Adrenal gland (tissue), 12 donors: ENCODE results near the gene LAD1. TPM values are rescaled to one million over a fixed set of nuclear protein-coding genes. Genes with fewer than 3 reads are reported as not detected.

ENCODE experiments used
- DNase-seq, 7 donors: peaks; one replicate each; pipeline ENCODE4 v3.0.0-alpha.2; 2019 to 2020
- H3K27ac ChIP-seq, 5 donors: fragments of 200-600 bp; sonication (generic) in 4 of 5; 1 replicate in 3 of 5; 2 replicates in 2 of 5; pipeline versions ENCODE4 v1.5.1 to v1.8.0; 2016 to 2020; ENCODE audit warnings: mild to moderate bottlenecking in 1 of 5
- H3K27me3 ChIP-seq: fragments of 200-600 bp; 2 replicates; pipeline ENCODE4 v1.8.0; 2021
- H3K36me3 ChIP-seq, 2 donors: fragments of 200-600 bp; replicated peaks in 1 of 2; 1 replicate in 1 of 2; 2 replicates in 1 of 2; pipeline versions ENCODE4 v1.5.1 to v1.8.0; 2018 to 2022
- H3K4me1 ChIP-seq, 2 donors: fragments of 200-600 bp; replicated peaks in 1 of 2; 1 replicate in 1 of 2; 2 replicates in 1 of 2; pipeline versions ENCODE4 v1.5.1 to v1.8.0; 2018 to 2021
- H3K4me3 ChIP-seq, 4 donors: fragments of 200-600 bp; sonication (generic) in 3 of 4; one replicate each; pipeline ENCODE4 v1.5.1; 2016 to 2018
- H3K9me3 ChIP-seq, 3 donors: fragments of 200-600 bp; sonication (generic) in 1 of 3; replicated peaks in 1 of 3; 1 replicate in 2 of 3; 2 replicates in 1 of 3; pipeline versions ENCODE4 v1.5.1 to v1.8.0; 2016 to 2021
- CTCF ChIP-seq, 6 experiments: fragments of 450-650 bp in 4 of 6; fragments of 200-600 bp in 2 of 6; sonication (generic) in 1 of 6; IDR thresholded peaks; 1 replicate in 5 of 6; 2 replicates in 1 of 6; pipeline versions ENCODE4 v1.5.1 to v1.8.0; 2016 to 2021; ENCODE audit warnings: antibody characterized with exemption in 6 of 6, mild to moderate bottlenecking in 2 of 6, moderate library complexity in 1 of 6
- POLR2A ChIP-seq, 2 donors: fragments of 450-650 bp; IDR thresholded peaks; one replicate each; pipeline ENCODE4 v1.6.1; 2017; ENCODE audit warnings: antibody characterized with exemption in 2 of 2, mild to moderate bottlenecking in 2 of 2, moderate library complexity in 1 of 2
- WGBS, 4 donors: extraction: QIAGEN DNeasy Blood & Tissue Kit in 2 of 4; methylation state at CpG; one replicate each; pipeline versions ENCODE4 v1.1.5 to v1.1.7; 2013 to 2017; 5-methylcytosine and 5-hydroxymethylcytosine counted together
- intact Hi-C, 2 donors: fragments of 100-400 bp; cut with DNase I; formaldehyde crosslinking; loops; one replicate each; pipeline versions ENCODE4 v1.14.1 to v1.15.0; 2022 to 2023
- polyA plus RNA-seq, 3 donors: library from polyadenylated mRNA; stranded (reverse); fragments of 200-250 nt in 2 of 3; fragments of 350-450 nt in 1 of 3; fragmentation: Illumina TruSeq in 1 of 3; extraction: RNeasy Lipid Tissue Mini Kit (QIAGEN cat#74804) in 1 of 3; gene quantifications; one replicate each; pipeline ENCODE4 v1.2.3, GENCODE V29; 2013 to 2014
- total RNA-seq, 9 donors: library from RNA; depleted of rRNA in 4 of 9; stranded (reverse); fragments of >200 nt in 4 of 9; fragments of 120-200 nt in 1 of 9; fragmentation: NEBNext Ultra II Directional in 1 of 9; extraction: Animal tissue kit (Norgen Biotek cat#: 25700) in 1 of 9; gene quantifications; one replicate each; pipeline versions ENCODE4 v1.1.0 to v1.2.4, GENCODE V29; 2013 to 2023
- donor health status: healthy with polysubstance abuse.
- donor health status: Bipolar disorder and iron deficiency.
- donor health status: DM: yes; HTN: yes; CAD: no.
- donor health status: DM: no; HTN: no; CAD: no.
- donor health status: DM: no; HTN: no; CAD: no.
- donor health status: DM: yes; HTN: yes; CAD: no.

Gene LAD1
- total and polyA plus RNA-seq, 12 donors, result 0.08 to 0.61 (median 0.17) TPM; not detected in 7

- no peak overlapping the region for H3K27ac ChIP-seq
- DNase-seq, result no peak
- 83 to 90% (median 87%) methylated on average over 6 to 7 of the region's 7 CpGs for WGBS, 4 donors
- no peak overlapping the region for H3K4me3 ChIP-seq
- H3K27me3 ChIP-seq, result no peaks in the 10 kb centered on the region
- H3K4me1 ChIP-seq, result no peaks in the 10 kb centered on the region
- H3K9me3 ChIP-seq, result no peaks in the 10 kb centered on the region
- intact Hi-C loops, result loop anchor here in 1 of 2 donors (2.0 kb wide), 1 partner anchor 106 kb away; no protein-coding TSS in a partner anchor
- no peaks in the 10 kb centered on the region for H3K36me3 ChIP-seq
- TF ChIP-seq POLR2A (IDR thresholded peaks at IDR 0.05) (no peak), CTCF (IDR thresholded peaks at IDR 0.05) (no peak)
These were observed 38.6 kb downstream of the LAD1 start for GRCh38 chr1:201360486-201360885.

GRCh38 chr1:201359873-201360210 is 39.3 kb downstream of the LAD1 start:
- Histone ChIP-seq H3K4me3 (no peak overlapping the region), H3K4me1 (no peaks in the 10 kb centered on the region), H3K27me3 (no peaks in the 10 kb centered on the region), H3K36me3 (no peaks in the 10 kb centered on the region), H3K9me3 (no peaks in the 10 kb centered on the region), H3K27ac (no peak overlapping the region)
- intact Hi-C loops, result loop anchor here (2.0 to 5.0 kb wide), 2 partner anchors 103 to 105 kb away; no protein-coding TSS in a partner anchor
- 82 to 96% (median 87%) methylated on average over 1 to 2 of the region's 2 CpGs for WGBS, 4 donors
- no peak for DNase-seq
- TF ChIP-seq POLR2A (IDR thresholded peaks at IDR 0.05), result no peak
- TF ChIP-seq CTCF (IDR thresholded peaks at IDR 0.05), result no peak

GRCh38 chr1:201359031-201359872 is 39.9 kb downstream of the LAD1 start:
- no peak for DNase-seq
- H3K9me3 ChIP-seq, result no peaks in the 10 kb centered on the region
- H3K4me1 ChIP-seq, result no peaks in the 10 kb centered on the region
- H3K4me3 ChIP-seq, result no peak overlapping the region
- TF ChIP-seq POLR2A (IDR thresholded peaks at IDR 0.05) (no peak), CTCF (IDR thresholded peaks at IDR 0.05) (no peak)
- no peaks in the 10 kb centered on the region for H3K36me3 ChIP-seq
- no peaks in the 10 kb centered on the region for H3K27me3 ChIP-seq
- intact Hi-C loops, result loop anchor here in 1 of 2 donors (5.0 kb wide), 1 partner anchor 102 kb away; no protein-coding TSS in a partner anchor
- no peak overlapping the region for H3K27ac ChIP-seq
- 64 to 84% (median 81%) methylated on average over 18 of the region's 18 CpGs for WGBS, 4 donors

- H3K27ac ChIP-seq, result no peak overlapping the region
- peaks cover 3% of the 10 kb centered on the region for H3K27me3 ChIP-seq
- intact Hi-C loops, result loop anchor here in 1 of 2 donors (5.0 kb wide), 1 partner anchor 101 kb away; no protein-coding TSS in a partner anchor
- no peaks in the 10 kb centered on the region for H3K9me3 ChIP-seq
- DNase-seq, result no peak
- TF ChIP-seq CTCF (IDR thresholded peaks at IDR 0.05), result no peak
- TF ChIP-seq POLR2A (IDR thresholded peaks at IDR 0.05), result no peak
- H3K4me3 ChIP-seq, result no peak overlapping the region
- H3K36me3 ChIP-seq, result no peaks in the 10 kb centered on the region
- no peaks in the 10 kb centered on the region for H3K4me1 ChIP-seq
- WGBS, 4 donors, result 69 to 85% (median 81%) methylated on average over 4 of the region's 4 CpGs
These were observed 40.5 kb downstream of the LAD1 start for GRCh38 chr1:201358596-201358995.
